ENCODE results near the gene ERN1. TPM values are rescaled to one million over a fixed set of nuclear protein-coding genes. Genes with fewer than 3 reads are reported as not detected.

Gene ERN1
- total RNA-seq, 1 experiment from 2014 or later: 27.5 TPM

DNA sequence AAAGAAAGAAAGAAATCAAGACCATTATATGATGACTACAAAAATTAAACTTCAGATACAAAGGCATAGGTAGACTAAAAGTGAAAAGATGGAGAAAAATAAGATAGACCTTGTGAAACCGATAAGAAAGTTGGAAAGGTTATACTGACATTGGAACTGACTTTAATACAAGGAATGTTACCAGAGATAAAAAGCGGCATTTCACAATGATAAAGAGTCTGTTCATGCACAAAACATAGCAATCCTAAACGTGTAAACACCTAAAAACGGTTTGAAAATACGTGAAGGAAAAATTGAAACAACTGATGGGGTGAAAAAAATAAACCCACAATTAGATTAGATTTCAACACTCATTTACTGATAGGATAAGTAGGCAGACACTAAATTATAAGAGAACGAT, 9.6 kb upstream of the ERN1 start:
- Mint-ChIP-seq H3K4me3 (ENCODE audit: unreplicated experiment) (no peak overlapping the region), H3K27ac (ENCODE audit: unreplicated experiment) (no peak overlapping the region), H3K36me3 (ENCODE audit: insufficient read depth, unreplicated experiment) (no peaks in the 10 kb centered on the region), H3K4me1 (ENCODE audit: low read depth, unreplicated experiment) (peaks cover 10% of the 10 kb centered on the region), H3K9me3 (ENCODE audit: unreplicated experiment) (no peaks in the 10 kb centered on the region), H3K27me3 (ENCODE audit: insufficient read depth, unreplicated experiment) (no peaks in the 10 kb centered on the region)
- TF ChIP-seq, protein P1, sequence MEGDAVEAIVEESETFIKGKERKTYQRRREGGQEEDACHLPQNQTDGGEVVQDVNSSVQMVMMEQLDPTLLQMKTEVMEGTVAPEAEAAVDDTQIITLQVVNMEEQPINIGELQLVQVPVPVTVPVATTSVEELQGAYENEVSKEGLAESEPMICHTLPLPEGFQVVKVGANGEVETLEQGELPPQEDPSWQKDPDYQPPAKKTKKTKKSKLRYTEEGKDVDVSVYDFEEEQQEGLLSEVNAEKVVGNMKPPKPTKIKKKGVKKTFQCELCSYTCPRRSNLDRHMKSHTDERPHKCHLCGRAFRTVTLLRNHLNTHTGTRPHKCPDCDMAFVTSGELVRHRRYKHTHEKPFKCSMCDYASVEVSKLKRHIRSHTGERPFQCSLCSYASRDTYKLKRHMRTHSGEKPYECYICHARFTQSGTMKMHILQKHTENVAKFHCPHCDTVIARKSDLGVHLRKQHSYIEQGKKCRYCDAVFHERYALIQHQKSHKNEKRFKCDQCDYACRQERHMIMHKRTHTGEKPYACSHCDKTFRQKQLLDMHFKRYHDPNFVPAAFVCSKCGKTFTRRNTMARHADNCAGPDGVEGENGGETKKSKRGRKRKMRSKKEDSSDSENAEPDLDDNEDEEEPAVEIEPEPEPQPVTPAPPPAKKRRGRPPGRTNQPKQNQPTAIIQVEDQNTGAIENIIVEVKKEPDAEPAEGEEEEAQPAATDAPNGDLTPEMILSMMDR (IDR thresholded peaks at IDR 0.05; ENCODE audit: insufficient read depth in 1 of 2, low read depth in 1 of 2, low read length in 1 of 2, severe bottlenecking in 1 of 2, unreplicated experiment in 1 of 2): no peak
- CTCF ChIA-PET: no interaction called here
- Histone ChIP-seq H3K4me1 (peaks cover 3% of the 10 kb centered on the region), H3K4me3 (ENCODE audit: low read depth, low read length) (no peak overlapping the region), H3K9me3 (no peaks in the 10 kb centered on the region), H3K36me3 (ENCODE audit: control insufficient read depth, insufficient read depth, low read length) (no peaks in the 10 kb centered on the region), H3K27me3 (replicated peaks; ENCODE audit: control insufficient read depth, insufficient read depth, low read length) (no peaks in the 10 kb centered on the region)
- no TSS peak for BruUV-seq (replicated peaks)
- POLR2A ChIA-PET: no interaction called here
- intact Hi-C loops (cut with micrococcal nuclease; ENCODE audit: unreplicated experiment): no loop called here
- no peak for DNase-seq

DNA sequence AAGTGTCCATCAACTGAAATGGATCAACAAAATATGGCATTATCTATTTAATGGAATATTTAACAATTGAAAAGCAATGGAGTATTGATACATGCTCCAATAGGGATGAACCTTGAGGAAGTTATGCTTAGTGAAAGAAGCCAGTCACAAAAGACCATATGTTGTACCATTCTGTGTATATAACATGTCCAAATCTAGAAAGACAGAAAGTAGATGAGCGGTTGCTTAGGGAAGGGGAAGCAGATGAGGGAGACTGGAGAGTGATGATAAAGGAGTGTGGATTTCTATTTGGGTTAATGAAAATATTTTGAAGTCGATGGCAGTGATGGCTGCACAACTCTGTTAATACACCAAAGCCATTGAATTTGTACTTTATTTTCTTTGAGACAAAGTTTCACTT, 8.5 kb upstream of the ERN1 start:
- BruUV-seq (replicated peaks): no TSS peak
- H3K4me3 ChIP-seq (ENCODE audit: low read depth, low read length): no peak overlapping the region
- Mint-ChIP-seq H3K4me1 (ENCODE audit: low read depth, unreplicated experiment) (peaks cover 21% of the 10 kb centered on the region), H3K27ac (ENCODE audit: unreplicated experiment) (no peak overlapping the region), H3K36me3 (ENCODE audit: insufficient read depth, unreplicated experiment) (no peaks in the 10 kb centered on the region), H3K4me3 (ENCODE audit: unreplicated experiment) (no peak overlapping the region), H3K9me3 (ENCODE audit: unreplicated experiment) (no peaks in the 10 kb centered on the region), H3K27me3 (ENCODE audit: insufficient read depth, unreplicated experiment) (no peaks in the 10 kb centered on the region)
- H3K4me1 ChIP-seq: peaks cover 12% of the 10 kb centered on the region
- H3K9me3 ChIP-seq: no peaks in the 10 kb centered on the region
- TF ChIP-seq, protein P1 (IDR thresholded peaks at IDR 0.05; ENCODE audit: insufficient read depth in 1 of 2, low read depth in 1 of 2, low read length in 1 of 2, severe bottlenecking in 1 of 2, unreplicated experiment in 1 of 2): no peak
- POLR2A ChIA-PET: interaction anchor here (0.6 kb wide), 1 partner anchor 56 kb away, joined by 3 read pairs; no protein-coding TSS in a partner anchor
- CTCF ChIA-PET: no interaction called here
- H3K36me3 ChIP-seq (ENCODE audit: control insufficient read depth, insufficient read depth, low read length): no peaks in the 10 kb centered on the region
- no peaks in the 10 kb centered on the region for H3K27me3 ChIP-seq (replicated peaks; ENCODE audit: control insufficient read depth, insufficient read depth, low read length)
- intact Hi-C loops (cut with micrococcal nuclease; ENCODE audit: unreplicated experiment): no loop called here
- DNase-seq: no peak

DNA sequence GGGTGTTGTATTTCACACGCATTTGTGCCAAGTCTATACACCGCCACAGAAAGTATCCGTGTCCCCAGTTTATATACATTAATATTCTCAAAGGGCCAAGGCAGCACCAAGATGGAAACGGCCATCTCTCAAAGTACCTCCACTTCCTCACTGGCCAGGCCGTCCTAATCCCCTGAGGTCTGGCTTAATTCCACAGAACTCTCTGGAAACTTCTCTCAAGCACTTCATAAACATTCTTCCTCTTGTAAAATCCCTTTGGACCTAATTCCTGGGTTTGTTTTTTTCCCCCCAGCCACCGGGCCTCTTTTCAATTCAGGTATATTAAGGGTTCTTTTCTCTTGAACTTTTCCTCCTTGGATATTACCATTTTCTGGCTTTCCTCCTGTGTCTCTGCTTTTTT, 5.1 kb upstream of the ERN1 start:
- Histone ChIP-seq H3K4me1 (peaks cover 17% of the 10 kb centered on the region), H3K27me3 (replicated peaks; ENCODE audit: control insufficient read depth, insufficient read depth, low read length) (no peaks in the 10 kb centered on the region), H3K36me3 (ENCODE audit: control insufficient read depth, insufficient read depth, low read length) (no peaks in the 10 kb centered on the region), H3K4me3 (ENCODE audit: low read depth, low read length) (no peak overlapping the region), H3K9me3 (no peaks in the 10 kb centered on the region)
- H3K4me1 Mint-ChIP-seq (ENCODE audit: low read depth, unreplicated experiment): peaks cover 21% of the 10 kb centered on the region
- BruUV-seq (replicated peaks): no TSS peak
- H3K9me3 Mint-ChIP-seq (ENCODE audit: unreplicated experiment): no peaks in the 10 kb centered on the region
- H3K27ac Mint-ChIP-seq (ENCODE audit: unreplicated experiment): no peak overlapping the region
- CTCF ChIA-PET: interaction anchor here (1.8 to 4.1 kb wide), 3 partner anchors 72 to 156 kb away, joined by 13 to 277 read pairs (median 206); no protein-coding TSS in a partner anchor
- TF ChIP-seq, protein P1 (IDR thresholded peaks at IDR 0.05; ENCODE audit: insufficient read depth in 1 of 2, low read depth in 1 of 2, low read length in 1 of 2, severe bottlenecking in 1 of 2, unreplicated experiment in 1 of 2): no peak
- H3K27me3 Mint-ChIP-seq (ENCODE audit: insufficient read depth, unreplicated experiment): no peaks in the 10 kb centered on the region
- intact Hi-C loops (cut with micrococcal nuclease; ENCODE audit: unreplicated experiment): loop anchor here (5.0 kb wide), 1 partner anchor 282 kb away; no protein-coding TSS in a partner anchor
- POLR2A ChIA-PET: interaction anchor here (0.5 kb wide), 1 partner anchor 168 kb away, joined by 3 read pairs; no protein-coding TSS in a partner anchor
- no peak for DNase-seq
- peaks cover 7% of the 10 kb centered on the region for H3K36me3 Mint-ChIP-seq (ENCODE audit: insufficient read depth, unreplicated experiment)
- no peak overlapping the region for H3K4me3 Mint-ChIP-seq (ENCODE audit: unreplicated experiment)

All from Caco-2 (cell line).